TTC549 (cell line): ENCODE results near the gene RAPGEF2.
"Not testable (repeated sequence)": the region's sequence is repeated elsewhere in the genome, so short reads cannot be mapped to it uniquely, and the experiment has no call there.

Experiments
- FAIRE-seq: peaks from 2 replicates; lab custom pipeline; 2012; peaks lifted over from hg19 to GRCh38; lab: Jason Lieb, UNC

RAPGEF2 gene

DNA sequence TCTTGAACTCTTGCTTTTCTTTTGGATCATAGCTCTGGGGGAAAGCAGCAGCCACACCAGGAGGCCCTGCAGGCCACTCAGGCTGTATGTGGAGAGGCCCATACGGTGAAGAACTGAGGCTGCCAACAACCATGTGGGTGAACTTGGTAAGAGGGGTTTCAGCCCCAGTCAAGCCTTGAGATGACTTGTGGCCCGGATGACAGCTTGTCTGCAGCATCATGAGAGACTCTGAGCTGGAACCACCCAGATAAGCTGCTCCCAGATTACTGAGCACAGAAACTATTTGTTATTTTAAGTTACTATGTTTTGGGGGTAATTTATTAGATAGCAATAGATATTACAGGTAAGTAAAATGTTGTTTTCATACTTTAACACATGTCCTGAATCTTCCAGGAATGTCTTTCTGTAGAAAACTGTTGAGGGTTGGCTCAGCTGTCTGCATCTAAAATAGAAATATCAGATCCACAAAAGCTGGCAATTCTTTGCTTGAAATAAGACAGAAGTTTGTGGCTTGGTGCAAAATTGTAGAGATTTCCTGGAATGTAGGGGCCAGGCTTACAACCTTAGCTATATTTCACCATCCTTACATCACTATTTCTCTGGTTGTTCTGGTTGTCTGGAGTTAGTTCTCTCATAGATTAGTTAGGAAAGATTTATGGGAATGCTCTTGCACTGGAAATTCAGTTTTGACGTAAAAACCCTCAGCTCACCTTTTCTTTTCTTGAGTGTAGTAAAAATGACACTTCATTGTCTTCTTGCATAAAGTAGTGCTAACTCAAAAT is 272.1 kb downstream of the RAPGEF2 start:
- no peak for FAIRE-seq

DNA sequence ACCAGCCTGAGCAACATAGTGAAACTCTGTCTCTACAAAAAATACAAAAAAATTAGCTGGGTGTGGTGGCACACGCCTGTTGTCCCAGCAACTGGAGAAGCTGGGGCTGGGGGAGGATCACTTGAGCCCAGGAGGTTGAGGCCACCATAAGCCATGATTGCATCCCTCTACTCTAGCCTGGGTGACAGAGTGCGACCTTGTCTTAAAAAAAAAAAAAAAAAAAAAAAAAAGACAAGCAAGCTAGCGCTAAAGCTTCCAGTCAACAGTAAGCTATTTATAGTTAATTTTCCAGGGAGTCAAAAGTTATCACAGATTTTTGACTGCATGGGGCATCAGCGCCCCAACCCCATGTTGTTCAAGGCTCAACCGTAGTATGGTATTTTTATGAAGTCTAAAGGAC is 273.4 kb downstream of the RAPGEF2 start:
- FAIRE-seq: no peak

DNA sequence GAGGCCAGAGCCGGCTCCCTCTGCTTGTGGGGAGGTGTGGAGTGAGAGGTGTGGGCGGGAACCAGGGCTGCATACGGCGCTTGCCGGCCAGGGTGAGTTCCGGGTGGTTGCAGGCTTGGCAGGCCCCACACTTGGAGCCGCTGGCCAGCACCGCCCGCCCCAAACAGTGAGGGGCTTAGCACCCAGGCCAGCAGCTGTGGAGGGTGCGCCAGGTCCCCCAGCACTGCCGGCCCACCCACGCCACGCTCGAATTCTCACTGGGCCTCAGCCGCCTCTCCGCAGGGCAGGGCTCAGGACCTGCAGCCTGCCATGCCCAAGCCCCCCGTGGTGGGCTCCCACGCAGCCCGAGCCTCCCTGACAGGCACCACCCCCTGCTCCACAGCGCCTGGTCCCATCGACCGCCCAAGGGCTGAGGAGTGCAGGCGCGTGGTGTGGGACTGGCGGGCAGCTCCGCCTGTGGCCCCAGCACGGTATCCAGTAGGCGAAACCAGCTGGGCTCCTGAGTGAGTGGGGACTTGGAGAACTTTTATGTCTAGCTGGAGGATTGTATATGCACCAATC is 275.3 kb downstream of the RAPGEF2 start:
- no peak for FAIRE-seq

DNA sequence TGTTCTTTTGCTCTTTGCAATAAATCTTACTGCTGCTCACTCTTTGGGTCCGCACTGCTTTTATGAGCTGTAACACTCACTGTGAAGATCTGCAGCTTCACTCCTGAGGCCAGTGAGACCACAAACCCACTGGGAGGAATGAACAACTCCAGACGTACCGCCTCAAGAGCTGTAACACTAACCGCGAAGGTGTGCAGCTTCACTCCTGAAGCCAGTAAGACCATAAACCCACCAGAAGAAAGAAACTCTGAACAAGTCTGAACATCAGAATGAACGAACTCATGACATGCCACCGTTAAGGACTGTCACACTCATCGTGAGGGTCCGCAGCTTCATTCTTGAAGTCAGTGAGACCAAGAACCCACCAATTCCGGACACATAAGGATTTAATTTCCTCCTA is 276.2 kb downstream of the RAPGEF2 start:
- FAIRE-seq: not testable (repeated sequence)

DNA sequence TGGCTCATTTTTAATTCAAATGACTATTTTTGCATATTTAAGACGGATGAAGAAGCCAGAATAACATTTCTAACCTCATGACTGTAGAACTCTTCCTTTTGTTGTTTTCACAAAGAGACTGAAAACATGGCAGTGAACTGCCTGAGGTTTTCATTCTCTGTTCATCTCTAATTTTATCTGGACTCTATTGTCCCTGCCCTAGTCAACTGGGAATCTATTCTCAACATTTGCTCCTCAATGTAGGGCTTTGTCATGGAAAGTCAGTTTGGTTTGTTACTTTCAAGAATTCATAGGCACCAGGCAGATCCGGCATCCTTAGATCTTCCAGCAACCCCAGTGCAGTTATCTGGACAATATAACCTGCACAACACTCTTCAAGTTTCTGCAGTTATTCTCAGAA is 277.0 kb downstream of the RAPGEF2 start:
- no peak for FAIRE-seq

DNA sequence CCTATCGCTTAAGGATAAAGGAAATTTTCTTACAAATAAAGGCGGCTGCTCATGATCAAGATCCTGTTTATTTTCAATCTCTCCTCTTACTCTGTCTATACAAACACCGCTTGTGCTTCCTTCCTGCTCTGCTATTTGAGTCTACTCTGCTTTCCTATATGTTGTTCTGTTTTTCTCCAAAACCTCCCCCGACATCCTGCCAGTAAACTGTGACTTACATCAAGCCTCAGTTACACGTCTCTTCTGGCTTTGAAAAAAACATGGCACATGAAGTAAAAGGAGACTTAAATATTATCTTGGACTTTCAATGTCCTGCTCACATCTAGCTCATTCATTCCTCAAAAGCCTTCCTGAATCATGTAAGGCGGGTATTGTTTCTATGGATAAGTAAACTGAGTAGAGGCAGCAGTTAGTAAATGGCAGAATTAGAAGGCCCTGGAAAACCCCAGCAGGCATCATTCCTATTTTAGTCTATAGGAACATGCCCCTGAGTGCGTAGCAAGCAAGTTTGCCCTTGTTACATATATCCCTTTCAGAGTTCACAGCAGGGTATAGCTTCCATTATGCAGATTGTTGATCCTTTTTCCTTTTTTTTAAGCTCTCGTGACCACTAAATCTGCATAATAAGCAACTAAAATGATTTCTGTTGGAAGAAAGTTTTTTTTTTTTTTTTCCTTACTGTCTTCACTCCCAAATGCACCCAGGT is 280.1 kb downstream of the RAPGEF2 start:
- FAIRE-seq: no peak

DNA sequence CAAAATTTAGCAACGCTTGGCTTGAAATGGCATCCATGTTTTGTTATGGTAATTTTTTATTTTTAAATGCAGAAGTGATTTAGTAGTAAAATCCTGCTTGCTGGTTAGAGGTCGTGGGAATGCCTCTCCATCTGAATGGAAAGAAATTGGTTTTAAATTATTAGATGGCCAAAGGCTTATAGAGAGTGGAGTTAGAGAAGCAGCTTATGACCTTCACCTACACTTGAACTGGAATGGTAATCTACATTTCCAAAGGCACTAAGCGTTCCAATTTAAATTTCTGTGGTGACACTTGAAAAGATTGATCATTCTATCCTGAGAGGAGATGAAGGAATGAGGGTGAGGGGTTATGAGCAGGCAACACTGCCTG is 280.7 kb downstream of the RAPGEF2 start:
- no peak for FAIRE-seq

DNA sequence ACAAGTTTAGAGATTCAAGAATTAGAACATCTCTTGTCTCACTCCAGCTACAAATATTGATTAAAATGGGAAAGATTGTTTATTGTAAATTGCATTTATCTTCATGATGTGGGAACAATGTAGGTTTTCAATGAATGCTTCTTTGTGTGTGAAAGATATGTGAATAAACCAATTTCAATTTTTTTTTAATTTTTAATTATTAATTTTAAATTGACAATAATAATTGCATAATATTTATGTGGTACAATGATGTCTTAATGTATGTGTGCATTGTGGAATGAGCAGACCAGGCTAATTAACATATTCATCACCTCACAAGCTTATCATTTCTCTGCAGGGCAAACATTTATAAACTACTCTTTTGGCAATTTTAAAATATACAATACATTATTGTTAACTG is 281.1 kb downstream of the RAPGEF2 start:
- FAIRE-seq: no peak

DNA sequence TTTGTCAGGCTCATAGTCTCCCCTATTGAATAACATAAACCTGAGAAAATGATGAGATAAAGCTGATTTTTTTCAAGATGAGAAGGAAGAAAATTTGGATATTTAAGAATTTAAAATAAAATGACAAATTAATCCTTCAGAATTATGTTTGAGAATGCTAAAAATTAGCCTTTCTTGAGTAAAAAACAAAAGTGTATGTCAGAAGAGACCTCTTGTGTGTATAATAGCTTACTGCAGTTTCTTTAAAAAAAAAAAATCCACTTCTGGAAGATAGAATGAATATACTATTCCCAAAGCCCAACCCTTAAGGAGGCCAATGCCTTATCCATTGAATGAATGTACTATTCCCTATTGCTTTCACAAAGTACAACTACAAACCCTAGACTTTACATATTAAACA is 281.8 kb downstream of the RAPGEF2 start:
- peak; percentile 40 for FAIRE-seq

DNA sequence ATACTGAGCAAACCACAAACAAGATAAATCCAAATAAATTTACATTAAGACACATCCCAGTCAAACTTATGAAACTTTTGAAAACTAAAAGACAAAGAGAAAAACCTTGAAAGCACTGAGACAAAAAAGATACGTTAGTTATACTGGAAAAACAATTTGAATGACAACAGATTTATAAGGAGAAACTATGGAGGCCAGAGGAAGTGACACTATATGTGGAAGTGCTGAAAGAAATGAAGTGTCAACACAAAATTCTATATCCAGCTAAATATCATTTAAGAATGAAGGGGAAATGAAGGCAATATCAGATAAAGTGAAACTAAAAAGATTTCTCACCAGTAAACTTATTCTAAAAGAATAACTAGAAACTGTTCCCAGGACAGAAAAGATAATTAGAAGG is 283.7 kb downstream of the RAPGEF2 start:
- no peak for FAIRE-seq

DNA sequence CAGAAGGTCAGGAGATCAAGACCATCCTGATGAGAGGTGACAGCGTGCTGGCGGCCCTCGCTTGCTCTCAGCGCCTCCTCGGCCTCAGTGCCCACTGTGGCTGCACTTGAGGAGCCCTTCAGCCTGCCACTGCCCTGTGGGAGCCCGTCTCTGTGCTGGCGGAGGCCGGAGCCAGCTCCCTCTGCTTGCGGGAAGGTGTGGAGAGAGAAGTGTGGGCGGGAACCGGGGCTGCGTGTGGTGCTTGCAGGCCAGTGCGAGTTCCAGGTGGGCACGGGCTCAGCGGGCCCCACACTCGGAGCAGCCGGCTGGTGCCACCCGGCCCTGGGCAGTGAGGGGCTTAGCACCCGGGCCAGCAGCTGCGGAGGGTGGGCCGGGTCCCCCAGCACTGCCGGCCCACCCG is 286.9 kb downstream of the RAPGEF2 start:
- FAIRE-seq: no peak

DNA sequence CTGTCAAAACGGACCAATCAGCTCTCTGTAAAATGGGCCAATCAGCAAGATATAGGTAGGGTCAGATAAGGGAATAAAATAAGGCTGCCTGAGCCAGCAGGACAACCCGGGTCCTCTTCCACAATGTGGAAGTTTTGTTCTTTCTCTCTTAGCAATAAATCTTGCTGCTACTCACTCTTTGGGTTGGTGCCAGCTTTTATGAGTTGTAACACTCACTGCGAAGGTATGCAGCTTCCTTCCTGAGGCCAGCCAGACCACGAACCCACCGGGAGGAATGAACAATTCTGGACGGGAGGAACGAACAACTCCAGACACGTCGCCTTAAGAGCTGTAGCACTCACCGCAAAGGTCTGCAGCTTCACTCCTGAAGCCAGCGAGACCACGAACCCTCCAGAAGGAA is 287.8 kb downstream of the RAPGEF2 start:
- FAIRE-seq: no peak

DNA sequence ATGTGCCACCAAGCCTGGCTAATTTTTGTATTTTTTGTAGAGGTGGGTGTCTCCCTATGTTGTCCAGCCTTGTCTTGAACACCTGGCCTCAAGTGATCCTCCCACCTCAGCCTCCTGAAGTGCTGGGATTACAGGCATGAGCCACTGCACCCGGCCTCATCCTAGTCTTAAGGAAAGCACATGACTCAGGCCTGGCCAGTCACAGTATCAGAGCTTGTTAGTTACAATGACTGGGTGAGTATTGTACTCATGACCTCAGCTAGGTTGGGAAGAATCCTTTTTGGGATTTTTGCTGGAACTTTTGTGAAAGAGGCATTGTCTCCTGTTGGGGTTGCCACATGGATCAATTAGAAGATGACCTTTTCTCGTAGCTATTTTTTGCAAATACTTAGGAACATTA is 292.8 kb downstream of the RAPGEF2 start:
- FAIRE-seq: no peak

DNA sequence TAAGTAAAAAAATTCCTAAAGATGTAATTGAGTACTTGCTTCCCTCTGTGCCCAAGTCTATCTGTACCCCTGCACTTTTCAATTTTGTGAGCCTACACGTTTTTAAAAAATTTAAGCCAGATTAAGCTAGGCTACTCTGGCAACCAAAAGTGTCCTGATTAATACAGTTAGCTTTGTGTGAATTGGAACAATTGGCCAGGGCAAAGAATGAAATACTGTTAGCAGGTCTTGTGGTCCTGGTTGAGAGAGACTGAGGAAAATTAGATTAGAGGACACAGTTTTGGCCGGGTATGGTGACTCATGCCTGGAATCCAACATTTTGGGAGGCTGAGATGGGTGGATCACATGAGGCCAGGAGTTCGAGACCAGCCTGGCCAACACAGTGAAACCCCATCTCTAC is 293.3 kb downstream of the RAPGEF2 start:
- FAIRE-seq: no peak

DNA sequence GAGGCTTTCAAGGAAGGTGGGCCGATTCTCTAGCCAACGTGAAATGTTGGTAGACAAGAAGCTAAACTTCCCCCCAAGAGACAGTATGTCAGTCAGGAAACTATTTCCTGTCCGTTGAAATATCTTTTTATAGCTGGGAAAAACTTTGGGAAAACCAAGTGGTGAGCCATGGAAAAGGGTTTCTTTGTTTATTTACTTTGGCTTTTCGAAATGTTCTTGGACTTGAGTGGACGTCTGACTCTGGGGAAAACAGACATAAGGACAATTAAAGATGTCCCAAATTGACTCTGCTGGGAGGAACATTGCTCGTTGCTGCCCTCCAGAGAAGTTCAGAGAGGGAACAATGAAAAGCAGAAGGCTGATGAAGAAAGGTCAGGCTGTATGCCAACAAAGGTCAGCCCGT is 295.4 kb downstream of the RAPGEF2 start:
- FAIRE-seq: no peak

DNA sequence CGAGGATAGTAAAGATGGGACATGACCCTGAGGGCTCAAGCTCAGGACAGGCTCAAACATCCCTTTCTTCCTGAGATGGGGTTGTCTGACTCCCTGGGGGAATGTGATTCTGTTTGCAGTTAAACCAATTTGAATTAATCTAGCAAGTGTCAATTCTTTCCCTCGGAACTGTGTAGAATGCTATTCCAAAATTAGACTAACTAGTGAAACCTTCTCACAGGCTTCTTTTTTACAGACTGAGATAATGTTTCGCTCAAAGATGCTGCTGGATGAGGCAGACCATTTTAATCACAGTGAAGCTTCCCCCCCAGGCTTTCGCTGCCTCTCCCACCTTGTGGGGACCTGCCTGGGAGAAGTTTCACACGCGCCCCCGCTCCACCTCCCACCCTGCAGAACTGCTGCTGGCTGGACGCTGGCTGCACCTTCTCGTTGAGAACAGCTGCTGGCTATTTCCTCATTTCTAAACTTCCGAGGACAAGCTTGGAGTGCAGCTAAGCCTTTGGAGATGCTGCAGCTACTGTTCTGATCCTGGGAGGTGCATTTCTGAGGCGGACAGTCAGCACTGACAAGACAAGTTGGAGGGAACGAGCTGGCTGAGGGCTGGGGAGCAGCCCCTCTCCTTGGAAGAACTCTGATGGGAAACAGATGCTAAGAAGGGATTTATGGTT is 297.8 kb downstream of the RAPGEF2 start:
- FAIRE-seq: no peak

DNA sequence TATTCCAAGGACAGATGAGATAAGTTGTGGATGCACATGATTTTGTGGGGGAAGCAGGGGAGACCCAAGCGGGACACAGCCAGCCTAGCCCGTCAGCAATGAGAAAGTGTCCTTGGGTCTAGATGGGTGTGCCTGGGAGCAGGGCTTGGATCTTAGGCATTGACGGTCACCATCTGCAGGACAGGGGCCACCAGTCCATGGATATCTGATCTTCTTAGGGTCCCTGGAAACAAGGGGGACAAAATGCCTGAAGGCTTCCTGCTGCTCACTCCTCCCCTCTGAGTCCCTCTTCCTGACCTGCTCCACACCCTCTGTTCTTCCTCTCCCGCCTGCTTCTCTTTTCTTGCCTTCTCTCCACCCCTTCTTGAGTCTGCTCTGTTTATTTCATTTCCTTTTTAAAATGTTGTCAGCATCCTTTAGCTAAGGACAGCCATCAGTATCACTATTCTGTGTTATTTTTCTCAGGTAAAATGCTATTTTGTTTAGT is 298.4 kb downstream of the RAPGEF2 start:
- FAIRE-seq: no peak

DNA sequence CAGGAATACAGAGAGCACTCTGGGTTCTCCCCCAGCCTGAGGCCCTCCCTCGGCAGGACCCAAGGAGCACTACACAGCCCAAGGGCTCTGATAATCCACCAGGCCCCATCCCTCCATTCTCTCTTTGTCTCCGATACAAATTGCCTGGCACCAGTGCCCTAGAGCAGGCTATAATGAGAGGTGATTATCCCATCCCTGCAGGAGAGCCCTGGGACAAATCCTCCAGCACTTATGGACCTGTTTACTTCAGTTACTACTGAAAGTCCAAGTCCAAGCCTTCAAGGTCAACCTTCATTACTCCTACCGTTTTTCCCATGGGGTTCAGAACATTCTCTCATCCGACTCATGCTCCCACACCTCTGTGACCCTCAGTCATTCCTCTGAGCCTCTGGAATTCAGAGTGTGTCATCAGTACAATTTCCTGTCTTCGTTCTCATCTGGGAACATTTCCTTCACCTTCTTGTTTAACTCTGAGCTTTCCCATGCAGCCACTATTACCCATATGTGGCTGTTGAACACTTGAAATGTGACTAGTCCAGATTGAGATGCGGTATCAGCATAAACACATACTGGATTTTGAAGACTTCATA is 299.0 kb downstream of the RAPGEF2 start:
- no peak for FAIRE-seq
